ENCODE measurements around the gene ZNF26. TPM values are rescaled to one million over a fixed set of nuclear protein-coding genes. Genes with fewer than 3 reads are reported as not detected.
"Not testable (repeated sequence)": the region's sequence is repeated elsewhere in the genome, so short reads cannot be mapped to it uniquely, and the experiment has no call there.

ZNF26 gene
- total RNA-seq: 10.8 and 13.2 TPM in 2 replicates

GRCh38 chr12:132986001-132986884, at the start of gene ZNF26:
Gene ZNF26 (plus strand): TSS chr12:132986367. CDS start chr12:132986841, 474 bp downstream.
- peak; percentile 60 for DNase-seq (ENCODE audit: low read depth, low spot score)

GRCh38 chr12:132936921-132937320, 49.2 kb upstream of the ZNF26 start:
- not testable (repeated sequence) for DNase-seq (ENCODE audit: low read depth, low spot score)

- DNase-seq (ENCODE audit: low read depth, low spot score): no peak
These were observed 48.7 kb upstream of the ZNF26 start for GRCh38 chr12:132937476-132937875.

GRCh38 chr12:132938807-132939206, 47.4 kb upstream of the ZNF26 start:
- DNase-seq (ENCODE audit: low read depth, low spot score): not testable (repeated sequence)

GRCh38 chr12:132940071-132940719, 46.0 kb upstream of the ZNF26 start:
- DNase-seq (ENCODE audit: low read depth, low spot score): no peak

GRCh38 chr12:132941336-132941954, 44.7 kb upstream of the ZNF26 start:
- DNase-seq (ENCODE audit: low read depth, low spot score): no peak

GRCh38 chr12:132942611-132943010, 43.6 kb upstream of the ZNF26 start:
- no peak for DNase-seq (ENCODE audit: low read depth, low spot score)

- DNase-seq (ENCODE audit: low read depth, low spot score): no peak
These were observed 40.4 kb upstream of the ZNF26 start for GRCh38 chr12:132945806-132946205.

GRCh38 chr12:132946246-132946820, 39.8 kb upstream of the ZNF26 start:
- DNase-seq (ENCODE audit: low read depth, low spot score): no peak

- no peak for DNase-seq (ENCODE audit: low read depth, low spot score)
These were observed 37.8 kb upstream of the ZNF26 start for GRCh38 chr12:132948146-132949066.

- no peak for DNase-seq (ENCODE audit: low read depth, low spot score)
These were observed 36.0 kb upstream of the ZNF26 start for GRCh38 chr12:132949936-132950837.

- no peak for DNase-seq (ENCODE audit: low read depth, low spot score)
These were observed 35.2 kb upstream of the ZNF26 start for GRCh38 chr12:132950844-132951535.

GRCh38 chr12:132951649-132952048, 34.5 kb upstream of the ZNF26 start:
- DNase-seq (ENCODE audit: low read depth, low spot score): no peak

GRCh38 chr12:132952371-132953162, 33.6 kb upstream of the ZNF26 start:
- no peak for DNase-seq (ENCODE audit: low read depth, low spot score)

GRCh38 chr12:132953163-132953425, 33.1 kb upstream of the ZNF26 start:
- DNase-seq (ENCODE audit: low read depth, low spot score): no peak

- no peak for DNase-seq (ENCODE audit: low read depth, low spot score)
These were observed 32.4 kb upstream of the ZNF26 start for GRCh38 chr12:132953771-132954170.

GRCh38 chr12:132954471-132955048, 31.6 kb upstream of the ZNF26 start:
- DNase-seq (ENCODE audit: low read depth, low spot score): no peak
